GM23248 (cell line): ENCODE results near the gene CLEC18C. TPM values are rescaled to one million over a fixed set of nuclear protein-coding genes. Genes with fewer than 3 reads are reported as not detected.
"Not testable (repeated sequence)": the region's sequence is repeated elsewhere in the genome, so short reads cannot be mapped to it uniquely, and the experiment has no call there.

Experiments used
- DNase-seq: peaks from one replicate; pipeline ENCODE4 v3.0.0-alpha.2; 2015
- H2AFZ ChIP-seq: fragments of 200-600 bp; sonication (generic); 2 replicates; pipeline ENCODE4 v1.6.1; 2016; ENCODE audit warnings: antibody characterized with exemption
- H3F3A ChIP-seq: fragments of 200-600 bp; sonication (generic); 2 replicates; pipeline ENCODE4 v1.6.1; 2016; ENCODE audit warnings: mild to moderate bottlenecking, antibody characterized with exemption, mixed run types; ENCODE audit not compliant: insufficient read depth
- H3K27ac ChIP-seq: fragments of 200-600 bp; sonication (generic); 2 replicates; pipeline ENCODE4 v1.5.1; 2016; ENCODE audit warnings: mild to moderate bottlenecking
- H3K27me3 ChIP-seq: fragments of 200-600 bp; sonication (generic); replicated peaks from 2 replicates; pipeline ENCODE4 v1.6.1; 2016; ENCODE audit warnings: mild to moderate bottlenecking; ENCODE audit not compliant: insufficient read depth
- H3K36me3 ChIP-seq: fragments of 200-600 bp; sonication (generic); 2 replicates; pipeline ENCODE4 v1.6.1; 2016; ENCODE audit warnings: low read depth, mild to moderate bottlenecking
- H3K4me1 ChIP-seq: fragments of 200-600 bp; sonication (generic); 2 replicates; pipeline ENCODE4 v1.6.1; 2016; ENCODE audit warnings: mild to moderate bottlenecking; ENCODE audit not compliant: insufficient read depth
- H3K4me2 ChIP-seq: fragments of 200-600 bp; sonication (generic); one replicate; pipeline ENCODE4 v1.6.1; 2016; ENCODE audit warnings: mild to moderate bottlenecking; ENCODE audit not compliant: unreplicated experiment
- H3K4me3 ChIP-seq: fragments of 200-600 bp; sonication (generic); 2 replicates; pipeline ENCODE4 v1.5.1; 2016; ENCODE audit warnings: mild to moderate bottlenecking
- H3K79me2 ChIP-seq: fragments of 200-600 bp; sonication (generic); 2 replicates; pipeline ENCODE4 v1.6.1; 2016; ENCODE audit warnings: mild to moderate bottlenecking; ENCODE audit not compliant: insufficient read depth
- H3K9ac ChIP-seq: fragments of 200-600 bp; sonication (generic); 2 replicates; pipeline ENCODE4 v1.6.1; 2016; ENCODE audit warnings: mild to moderate bottlenecking
- H3K9me2 ChIP-seq: fragments of 200-600 bp; sonication (generic); 2 replicates; pipeline ENCODE4 v1.6.1; 2016; ENCODE audit warnings: mixed run types, mild to moderate bottlenecking, moderate library complexity; ENCODE audit not compliant: insufficient read depth
- H3K9me3 ChIP-seq: fragments of 200-600 bp; sonication (generic); one replicate; pipeline ENCODE4 v1.6.1; 2017; ENCODE audit warnings: low read depth
- H4K20me1 ChIP-seq: fragments of 200-600 bp; sonication (generic); 2 replicates; pipeline ENCODE4 v1.6.0; 2016; ENCODE audit not compliant: insufficient read depth
- WGBS, 2 experiments: methylation state at CpG; one replicate each; pipeline ENCODE4 v1.1.6; 2015 to 2017; ENCODE audit warnings: low lambda C conversion rate in 2 of 2, low coverage in 1 of 2; ENCODE audit errors: missing lambda C conversion rate in 2 of 2; 5-methylcytosine and 5-hydroxymethylcytosine counted together
- in situ Hi-C: fragments of 300-500 bp; cut with MboI; formaldehyde crosslinking; loops from 2 replicates; pipeline ENCODE4 v1.15.0; 2020
- polyA plus RNA-seq: library from polyadenylated mRNA; unstranded; fragments of >200 nt; fragmentation: Nextera tagmentation; extraction: Ambion mirVana; gene quantifications from 2 replicates; pipeline ENCODE4 v1.2.1, GENCODE V29; 2016
- total RNA-seq: library from RNA; depleted of rRNA; stranded (reverse); fragments of >200 nt; shearing (Covaris generic); gene quantifications from 2 replicates; pipeline ENCODE4 v1.2.3, GENCODE V29; 2014; rRNA removed

Gene CLEC18C
- 0.25 and 0.43 TPM in 2 replicates for total RNA-seq
- not detected in 2 replicates for polyA plus RNA-seq

DNA sequence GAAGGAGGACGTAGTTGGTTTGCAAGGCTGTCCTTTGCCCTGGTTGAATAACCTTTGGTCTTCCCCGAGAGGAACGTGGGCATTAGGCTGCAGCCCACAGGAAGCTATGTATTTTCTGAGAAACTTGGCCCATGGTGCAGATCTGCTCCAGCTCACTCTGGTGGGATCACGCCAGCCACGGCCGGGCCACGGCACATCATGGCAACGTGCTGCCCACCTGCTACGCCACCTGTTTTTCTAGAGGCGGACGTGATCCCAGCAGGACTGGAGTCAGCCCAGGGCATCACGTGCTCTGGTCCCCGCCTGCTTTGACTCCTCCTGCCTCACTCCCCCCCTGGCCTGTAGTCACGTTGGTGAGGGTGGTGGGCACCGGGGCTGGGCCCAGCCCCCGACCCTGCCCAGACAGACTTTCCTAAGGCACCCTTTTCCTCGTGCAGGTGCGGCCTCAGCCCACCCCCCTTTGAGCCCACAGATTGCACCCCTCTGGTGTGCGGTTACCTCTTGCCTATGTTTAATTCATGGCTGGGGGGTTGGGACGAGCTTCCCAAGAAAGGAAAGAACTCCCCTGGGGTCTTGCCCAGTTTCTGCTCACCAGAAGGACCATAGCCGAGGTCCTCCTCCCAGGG lies at the start of gene CLEC18C:
CLEC18C (plus strand) TSS at position 576 of the 626 bp plus-strand sequence. CDS start 492 bp downstream, outside the sequence.
- WGBS, 2 experiments: 68 to 74% methylated on average over 16 to 17 of the region's 21 CpGs
- H3K36me3 ChIP-seq, H3K79me2 ChIP-seq, H3K27ac ChIP-seq, H3F3A ChIP-seq, in situ Hi-C loops, H3K9me2 ChIP-seq, H3K4me1 ChIP-seq, H2AFZ ChIP-seq, H3K4me3 ChIP-seq, H3K9me3 ChIP-seq, H4K20me1 ChIP-seq, H3K27me3 ChIP-seq, H3K4me2 ChIP-seq, H3K9ac ChIP-seq, DNase-seq: not testable (repeated sequence)

DNA sequence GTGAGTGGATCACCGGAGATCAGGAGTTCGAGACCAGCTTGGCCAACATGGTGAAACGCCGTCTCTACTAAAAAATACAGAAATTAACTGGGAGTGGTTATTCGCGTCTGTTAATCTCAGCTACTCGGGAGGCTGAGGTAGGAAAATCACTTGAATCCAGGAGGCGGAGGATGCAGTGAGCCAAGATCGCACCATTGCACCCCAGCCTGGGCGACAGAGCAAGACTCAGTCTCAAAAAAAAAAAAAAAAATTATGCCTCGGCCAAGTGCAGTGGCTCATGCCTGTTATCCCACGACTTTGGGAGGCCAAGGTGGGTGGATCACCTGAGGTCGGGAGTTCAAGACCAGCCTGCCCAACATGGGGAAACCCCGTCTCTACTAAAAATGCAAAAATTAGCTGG lies 49.8 kb upstream of the CLEC18C start:
- in situ Hi-C loops: not testable (repeated sequence)

DNA sequence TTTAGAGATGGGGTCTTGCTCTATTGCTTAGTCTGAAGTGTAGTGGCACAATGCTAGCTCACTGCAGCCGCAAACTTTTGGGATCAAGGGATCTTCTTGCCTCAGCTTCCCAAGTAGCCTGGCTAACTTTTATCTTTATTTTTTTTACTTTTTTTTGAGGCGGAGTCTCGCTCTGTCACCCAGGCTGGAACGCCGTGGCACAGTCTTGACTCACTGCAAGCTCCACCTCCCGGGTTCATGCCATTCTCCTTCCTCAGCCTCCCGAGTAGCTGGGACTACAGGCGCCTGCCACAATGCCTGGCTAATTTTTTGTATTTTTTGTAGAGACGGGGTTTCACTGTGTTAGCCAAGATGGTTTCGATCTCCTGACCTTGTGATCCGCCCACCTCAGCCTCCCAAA lies 47.4 kb upstream of the CLEC18C start:
- H3K36me3 ChIP-seq: peaks cover 26% of the 10 kb centered on the region; the same call in 1 of the 2 replicates
- H3K9ac ChIP-seq, in situ Hi-C loops, H3K79me2 ChIP-seq, H3K27ac ChIP-seq, H3F3A ChIP-seq, H3K27me3 ChIP-seq, H3K4me3 ChIP-seq, H2AFZ ChIP-seq, H3K4me1 ChIP-seq, H3K4me2 ChIP-seq, DNase-seq, H3K9me2 ChIP-seq, H4K20me1 ChIP-seq, H3K9me3 ChIP-seq: not testable (repeated sequence)
- WGBS, 2 experiments: 92 to 95% methylated on average over 11 of the region's 11 CpGs

More for the DNA sequence above, 49.8 kb upstream of the CLEC18C start:
- not testable (repeated sequence) for H3K9me2 ChIP-seq, H2AFZ ChIP-seq, H3K27me3 ChIP-seq, H3F3A ChIP-seq, DNase-seq, H3K9ac ChIP-seq, H3K4me3 ChIP-seq, H4K20me1 ChIP-seq, H3K4me1 ChIP-seq, H3K27ac ChIP-seq, H3K9me3 ChIP-seq, H3K4me2 ChIP-seq
- WGBS, 2 experiments: 88 to 90% methylated on average over 14 of the region's 14 CpGs
- Histone ChIP-seq H3K36me3 (peaks cover 14% of the 10 kb centered on the region; the same call in 1 of the 2 replicates), H3K79me2 (peaks cover 20% of the 10 kb centered on the region)

DNA sequence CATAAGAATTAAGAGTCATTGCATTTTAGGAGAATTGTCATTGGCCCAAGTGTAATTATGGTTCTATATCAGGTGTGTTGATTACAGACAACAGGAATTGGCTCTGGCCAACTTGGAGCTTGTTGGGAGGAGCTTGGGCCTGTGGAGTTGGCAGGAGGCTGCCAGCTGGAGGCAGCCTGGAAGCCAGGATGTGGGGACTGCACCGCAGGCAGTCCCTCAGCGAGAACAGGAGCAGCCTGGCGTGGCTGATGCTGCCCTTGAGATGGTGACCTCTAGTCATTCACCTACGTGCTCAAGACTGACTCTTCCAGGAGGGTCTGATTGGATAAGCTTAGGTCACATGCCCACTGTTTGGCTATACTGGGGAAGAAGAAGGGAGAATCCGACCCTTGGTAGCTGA lies 45.9 kb upstream of the CLEC18C start:
- H3K4me1 ChIP-seq, H3K9me2 ChIP-seq, DNase-seq, H3K4me3 ChIP-seq, H3K9me3 ChIP-seq, H3F3A ChIP-seq, H3K9ac ChIP-seq, H2AFZ ChIP-seq, in situ Hi-C loops, H3K27ac ChIP-seq, H3K79me2 ChIP-seq, H3K4me2 ChIP-seq, H4K20me1 ChIP-seq, H3K27me3 ChIP-seq: not testable (repeated sequence)
- 84 to 88% methylated on average over 5 of the region's 5 CpGs for WGBS, 2 experiments
- peaks cover 18% of the 10 kb centered on the region; the same call in 1 of the 2 replicates for H3K36me3 ChIP-seq

DNA sequence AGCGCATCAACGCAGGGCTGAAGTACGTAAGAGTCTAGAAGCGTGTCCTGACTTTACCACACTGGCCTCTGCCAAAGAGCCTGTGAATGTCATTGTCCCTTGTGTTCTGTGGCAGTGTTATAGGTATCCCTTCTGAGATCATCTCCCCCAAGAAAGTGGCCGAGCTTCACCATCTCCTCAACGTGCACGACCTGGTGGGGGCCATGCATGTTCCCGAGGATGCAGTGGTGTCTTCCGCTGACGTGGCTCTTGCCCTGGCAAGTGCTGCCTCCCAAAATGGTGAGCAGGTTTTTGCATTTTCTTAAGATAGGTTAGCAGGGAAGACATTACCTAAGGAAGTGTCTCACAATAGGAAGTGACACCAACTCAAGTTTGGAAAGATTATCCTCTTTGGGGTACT lies 44.7 kb upstream of the CLEC18C start:
- H3K4me1 ChIP-seq, in situ Hi-C loops, H3K9me3 ChIP-seq, DNase-seq, H2AFZ ChIP-seq, H3K79me2 ChIP-seq, H3K9me2 ChIP-seq, H3K4me2 ChIP-seq, H4K20me1 ChIP-seq, H3K9ac ChIP-seq, H3K4me3 ChIP-seq, H3F3A ChIP-seq, H3K27me3 ChIP-seq, H3K27ac ChIP-seq: not testable (repeated sequence)
- H3K36me3 ChIP-seq: peaks cover 18% of the 10 kb centered on the region
- 88 to 90% methylated on average over 6 to 9 of the region's 10 CpGs for WGBS, 2 experiments

DNA sequence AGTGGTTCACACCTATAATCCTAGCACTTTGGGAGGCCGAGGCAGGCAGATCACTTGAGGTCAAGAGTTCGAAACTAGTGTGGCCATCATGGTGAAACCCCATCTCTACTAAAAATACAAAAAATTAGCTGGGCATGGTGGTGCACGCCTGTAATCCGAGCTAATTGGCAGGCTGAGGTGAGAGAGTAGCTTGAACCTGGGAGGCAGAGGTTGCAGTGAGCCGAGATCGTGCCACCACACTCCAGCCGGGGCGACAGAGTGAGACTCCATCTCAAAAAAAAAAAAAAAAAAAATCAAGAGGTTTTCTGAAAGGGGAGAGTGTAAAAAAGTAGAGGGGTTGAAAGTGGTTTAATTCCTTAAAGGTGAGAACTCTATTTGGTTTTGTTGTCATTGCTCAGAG lies 37.8 kb upstream of the CLEC18C start:
- H3K79me2 ChIP-seq, H3K9me2 ChIP-seq, H3F3A ChIP-seq, H3K9me3 ChIP-seq, H3K4me3 ChIP-seq, H2AFZ ChIP-seq, H3K4me1 ChIP-seq, H3K27ac ChIP-seq, in situ Hi-C loops, H3K4me2 ChIP-seq, H3K27me3 ChIP-seq, DNase-seq, H4K20me1 ChIP-seq, H3K9ac ChIP-seq: not testable (repeated sequence)
- H3K36me3 ChIP-seq: peaks cover 20% of the 10 kb centered on the region
- 98% methylated on average over 8 of the region's 8 CpGs for WGBS, 2 experiments

DNA sequence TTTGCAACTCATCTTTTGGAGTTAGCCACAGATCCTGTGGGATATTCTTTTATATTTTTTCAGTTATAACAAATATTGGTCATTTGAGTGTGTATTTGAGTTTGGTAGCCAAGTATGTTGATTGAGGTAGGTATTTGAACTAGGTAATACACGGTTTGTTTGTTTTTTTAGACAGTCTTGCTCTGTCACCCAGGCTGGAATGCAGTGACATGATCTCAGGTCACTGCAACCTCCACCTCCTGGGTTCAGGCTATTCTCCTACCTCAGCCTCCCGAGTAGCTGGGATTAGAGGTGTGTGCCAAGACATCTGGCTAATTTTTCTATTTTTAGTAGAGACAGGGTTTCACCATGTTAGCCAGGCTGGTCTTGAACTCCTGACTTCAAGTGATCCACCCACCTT lies 37.0 kb upstream of the CLEC18C start:
- H3K79me2 ChIP-seq, H3K9me3 ChIP-seq, H4K20me1 ChIP-seq, H3K27ac ChIP-seq, H3K4me3 ChIP-seq, DNase-seq, H3K27me3 ChIP-seq, H3K4me2 ChIP-seq, H2AFZ ChIP-seq, H3K9ac ChIP-seq, in situ Hi-C loops, H3K4me1 ChIP-seq, H3F3A ChIP-seq, H3K9me2 ChIP-seq: not testable (repeated sequence)
- H3K36me3 ChIP-seq: peaks cover 20% of the 10 kb centered on the region
- WGBS, 2 experiments: 61 to 65% methylated on average over 2 of the region's 2 CpGs

DNA sequence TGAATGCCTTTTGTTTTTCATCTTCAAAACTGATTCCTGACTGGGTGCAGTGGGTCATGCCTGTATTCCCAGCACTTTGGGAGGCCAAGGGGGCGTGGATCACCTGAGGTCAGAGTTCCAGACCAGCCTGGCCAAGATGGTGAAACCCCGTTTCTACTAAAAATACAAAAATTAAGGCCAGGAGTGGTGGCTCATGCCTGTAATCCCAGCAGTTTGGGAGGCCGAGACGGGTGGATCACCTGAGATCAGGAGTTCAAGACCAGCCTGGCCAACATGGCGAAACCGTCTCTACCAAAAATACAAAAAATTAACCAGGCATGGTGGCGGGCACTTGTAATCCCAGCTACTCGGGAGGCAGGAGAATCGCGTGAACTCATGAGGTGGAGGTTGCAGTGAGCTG lies 30.8 kb upstream of the CLEC18C start:
- not testable (repeated sequence) for H3K4me2 ChIP-seq

More for the DNA sequence above, 30.8 kb upstream of the CLEC18C start:
- H3K36me3 ChIP-seq, H2AFZ ChIP-seq, H3K9ac ChIP-seq, H3K4me1 ChIP-seq, DNase-seq, H3K9me3 ChIP-seq, H3K79me2 ChIP-seq, in situ Hi-C loops, H4K20me1 ChIP-seq, H3K4me3 ChIP-seq, H3F3A ChIP-seq, H3K9me2 ChIP-seq, H3K27ac ChIP-seq, H3K27me3 ChIP-seq: not testable (repeated sequence)
- 88 to 91% methylated on average over 10 of the region's 10 CpGs for WGBS, 2 experiments
